ENCODE results near the gene BRD7. TPM values are rescaled to one million over a fixed set of nuclear protein-coding genes. Genes with fewer than 3 reads are reported as not detected.

BRD7 gene
- total and polyA plus RNA-seq, 2 donors (not counting 3 experiments of a cell fraction or from before 2014, with no cell fraction given): 17.1 to 69.1 TPM

DNA sequence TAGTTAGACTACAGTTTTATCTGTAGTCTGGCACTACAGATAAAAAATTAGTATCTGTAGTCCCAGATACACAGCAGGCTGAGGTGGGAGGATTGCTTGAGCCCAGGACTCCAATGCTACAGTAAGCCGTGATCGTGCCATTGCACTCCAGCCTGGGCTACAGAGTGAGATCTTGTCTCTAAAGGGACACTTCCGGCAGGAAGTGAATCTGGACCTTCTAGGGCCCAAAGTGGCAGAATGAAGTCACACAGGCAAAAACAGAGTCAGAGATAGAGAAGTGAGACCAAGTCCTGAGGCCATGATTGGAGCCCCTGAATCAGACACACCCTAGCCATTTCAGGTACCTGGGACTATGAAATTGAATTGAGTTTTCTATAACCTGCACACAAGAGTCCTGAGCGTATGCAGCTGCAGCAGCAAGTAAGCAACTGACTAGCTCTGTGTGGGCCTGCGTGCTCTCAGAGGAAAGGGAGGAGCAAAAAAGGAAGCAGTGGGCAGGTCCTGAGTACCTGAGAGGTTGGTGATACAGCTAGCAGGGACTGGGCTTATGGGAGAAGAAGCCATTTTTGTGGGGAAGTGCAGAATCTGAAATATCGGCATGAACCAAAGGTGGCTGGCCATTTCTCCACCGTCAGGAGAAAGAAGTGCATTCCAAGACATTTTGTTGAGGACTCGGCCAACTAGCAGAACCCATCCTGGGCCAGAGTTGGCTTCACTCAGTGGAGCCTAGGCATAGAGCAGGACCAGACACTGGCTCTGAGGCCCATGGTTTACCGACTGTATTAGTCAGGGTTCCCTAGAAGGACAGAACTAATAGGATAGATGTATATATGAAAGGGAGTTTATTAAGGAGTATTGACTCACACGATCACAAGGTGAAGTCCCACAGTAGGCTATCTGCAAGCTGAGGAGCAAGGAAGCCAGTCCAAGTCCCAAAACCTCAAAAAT lies 27.2 kb upstream of the BRD7 start:
- intact Hi-C loops (cut with micrococcal nuclease): no loop called here
- Histone ChIP-seq H3K36me3 (ENCODE audit: control insufficient read depth in 2 of 2, extremely low read depth in 1 of 2, insufficient read depth in 2 of 2, low read length in 2 of 2) (no peaks in the 10 kb centered on the region), H3K4me2 (ENCODE audit: insufficient read depth, low read length) (no peak overlapping the region), H3K4me3 (replicated peaks in 1 of 3; ENCODE audit: insufficient read depth in 1 of 3, low read depth in 1 of 3, low read length in 3 of 3) (no peak overlapping the region), H3K9ac (replicated peaks; ENCODE audit: extremely low read depth, insufficient read depth, low read length) (no peak overlapping the region), H3K79me2 (ENCODE audit: control insufficient read depth, insufficient read depth, low read length) (no peaks in the 10 kb centered on the region), H2AFZ (ENCODE audit: low read depth, low read length) (no peak overlapping the region), H4K20me1 (replicated peaks; ENCODE audit: control insufficient read depth, extremely low read depth, insufficient read depth, low read length) (no peaks in the 10 kb centered on the region), H3K4me1 (ENCODE audit: control insufficient read depth, extremely low read depth, insufficient read depth, low read length) (no peaks in the 10 kb centered on the region), H3K9me3 (replicated peaks; ENCODE audit: control insufficient read depth, insufficient read depth, low read length) (no peaks in the 10 kb centered on the region), H3K27me3 (ENCODE audit: control insufficient read depth in 2 of 2, insufficient read depth in 2 of 2, low read length in 2 of 2) (no peaks in the 10 kb centered on the region), H3K9me1 (replicated peaks; ENCODE audit: control insufficient read depth, extremely low read depth, insufficient read depth, low read length) (no peaks in the 10 kb centered on the region), H3K27ac (ENCODE audit: insufficient read depth, low read depth, low read length) (no peak overlapping the region)
- DNase-seq (ENCODE audit: low read depth, low spot score) (no peak), FAIRE-seq (no peak)
- dilution Hi-C loops (cut with MboI; ENCODE audit: extremely low pct_ligation_motif_present, low sequenced_read_pairs): no loop called here
- CTCF ChIA-PET: no interaction called here
- POLR2A ChIA-PET: no interaction called here
- TF ChIP-seq POLR2AphosphoS5 (IDR thresholded peaks at IDR 0.05; ENCODE audit: insufficient read depth, low read depth, low read length): no peak
- TF ChIP-seq GATA2 (IDR thresholded peaks at IDR 0.05; ENCODE audit: insufficient read depth, insufficient read length, low read depth, low read length): no peak
- TF ChIP-seq JUN (IDR thresholded peaks at IDR 0.05; ENCODE audit: borderline replicate concordance, insufficient read depth, insufficient read length, low read depth): no peak
- TF ChIP-seq, protein P1, sequence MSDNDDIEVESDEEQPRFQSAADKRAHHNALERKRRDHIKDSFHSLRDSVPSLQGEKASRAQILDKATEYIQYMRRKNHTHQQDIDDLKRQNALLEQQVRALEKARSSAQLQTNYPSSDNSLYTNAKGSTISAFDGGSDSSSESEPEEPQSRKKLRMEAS (IDR thresholded peaks at IDR 0.05; ENCODE audit: insufficient read depth, insufficient read length): no peak
- TF ChIP-seq MYC (IDR thresholded peaks at IDR 0.05; ENCODE audit: low read depth, low read length): no peak
- no peak for TF ChIP-seq POLR2A (IDR thresholded peaks at IDR 0.05; ENCODE audit: low read depth, low read length)
- TF ChIP-seq, protein P2, sequence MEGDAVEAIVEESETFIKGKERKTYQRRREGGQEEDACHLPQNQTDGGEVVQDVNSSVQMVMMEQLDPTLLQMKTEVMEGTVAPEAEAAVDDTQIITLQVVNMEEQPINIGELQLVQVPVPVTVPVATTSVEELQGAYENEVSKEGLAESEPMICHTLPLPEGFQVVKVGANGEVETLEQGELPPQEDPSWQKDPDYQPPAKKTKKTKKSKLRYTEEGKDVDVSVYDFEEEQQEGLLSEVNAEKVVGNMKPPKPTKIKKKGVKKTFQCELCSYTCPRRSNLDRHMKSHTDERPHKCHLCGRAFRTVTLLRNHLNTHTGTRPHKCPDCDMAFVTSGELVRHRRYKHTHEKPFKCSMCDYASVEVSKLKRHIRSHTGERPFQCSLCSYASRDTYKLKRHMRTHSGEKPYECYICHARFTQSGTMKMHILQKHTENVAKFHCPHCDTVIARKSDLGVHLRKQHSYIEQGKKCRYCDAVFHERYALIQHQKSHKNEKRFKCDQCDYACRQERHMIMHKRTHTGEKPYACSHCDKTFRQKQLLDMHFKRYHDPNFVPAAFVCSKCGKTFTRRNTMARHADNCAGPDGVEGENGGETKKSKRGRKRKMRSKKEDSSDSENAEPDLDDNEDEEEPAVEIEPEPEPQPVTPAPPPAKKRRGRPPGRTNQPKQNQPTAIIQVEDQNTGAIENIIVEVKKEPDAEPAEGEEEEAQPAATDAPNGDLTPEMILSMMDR (IDR thresholded peaks at IDR 0.05; ENCODE audit: extremely low read depth in 1 of 2, insufficient read depth in 1 of 2, low read depth in 1 of 2, low read length in 2 of 2): no peak
- BruUV-seq (replicated peaks): no TSS peak
